Chondrocyte (in vitro differentiated cells): ENCODE results near the gene PDPR. TPM values are rescaled to one million over a fixed set of nuclear protein-coding genes. Genes with fewer than 3 reads are reported as not detected.
"Not testable (repeated sequence)": the region's sequence is repeated elsewhere in the genome, so short reads cannot be mapped to it uniquely, and the experiment has no call there.

Experiments used
- DNase-seq: peaks from one replicate; pipeline ENCODE4 v3.0.0; 2021; ENCODE audit warnings: mixed read lengths, low spot score
- H3K27ac Mint-ChIP-seq: one replicate; pipeline ENCODE4 v1.8.0; 2021; ENCODE audit warnings: mild to moderate bottlenecking, moderate library complexity, mixed read lengths; ENCODE audit not compliant: unreplicated experiment
- H3K27me3 Mint-ChIP-seq: 2 replicates; pipeline ENCODE4 v1.8.0; 2021; ENCODE audit warnings: low read depth, mixed read lengths
- H3K36me3 Mint-ChIP-seq: 2 replicates; pipeline ENCODE4 v1.8.0; 2021; ENCODE audit warnings: low read depth, mixed read lengths
- H3K4me1 Mint-ChIP-seq: 2 replicates; pipeline ENCODE4 v1.8.0; 2021; ENCODE audit warnings: low read depth, mild to moderate bottlenecking, mixed read lengths
- H3K4me3 Mint-ChIP-seq: one replicate; pipeline ENCODE4 v1.8.0; 2021; ENCODE audit warnings: mild to moderate bottlenecking, moderate library complexity, mixed read lengths; ENCODE audit not compliant: unreplicated experiment
- H3K9me3 Mint-ChIP-seq: 2 replicates; pipeline ENCODE4 v1.8.0; 2021; ENCODE audit warnings: low read depth, mixed read lengths
- CTCF ChIP-seq: fragments of 200-600 bp; sonication (generic); IDR thresholded peaks from 2 replicates; pipeline ENCODE4 v1.5.0; 2021; ENCODE audit warnings: antibody characterized with exemption, mild to moderate bottlenecking, moderate library complexity
- total RNA-seq: library from RNA; stranded (reverse); gene quantifications from 3 replicates; pipeline ENCODE4 v1.2.1, GENCODE V29; 2021

Gene PDPR
- total RNA-seq, 1 donor from 2014 or later = 22.8 TPM

- TF ChIP-seq CTCF = no peak
- Mint-ChIP-seq H3K36me3 (peaks cover 55% of the 10 kb centered on the region), H3K27ac (no peak overlapping the region), H3K4me3 (no peak overlapping the region), H3K4me1 (peaks cover 5% of the 10 kb centered on the region), H3K27me3 (no peaks in the 10 kb centered on the region), H3K9me3 (no peaks in the 10 kb centered on the region)
- DNase-seq = no peak
These were observed 38.6 kb downstream of the PDPR start for GRCh38 chr16:70152578-70153302.

- not testable (repeated sequence) for H3K4me1 Mint-ChIP-seq, H3K27ac Mint-ChIP-seq, H3K4me3 Mint-ChIP-seq, H3K9me3 Mint-ChIP-seq, DNase-seq, H3K27me3 Mint-ChIP-seq
- peaks cover 46% of the 10 kb centered on the region for H3K36me3 Mint-ChIP-seq
These were observed 40.6 kb downstream of the PDPR start for GRCh38 chr16:70154736-70155135.

GRCh38 chr16:70156207-70156978, 42.3 kb downstream of the PDPR start:
- H3K4me3 Mint-ChIP-seq = no peak overlapping the region
- no peaks in the 10 kb centered on the region for H3K27me3 Mint-ChIP-seq
- no peak for DNase-seq
- TF ChIP-seq CTCF = no peak
- no peak overlapping the region for H3K27ac Mint-ChIP-seq
- H3K9me3 Mint-ChIP-seq = no peaks in the 10 kb centered on the region
- peaks cover 5% of the 10 kb centered on the region for H3K4me1 Mint-ChIP-seq
- H3K36me3 Mint-ChIP-seq = peaks cover 41% of the 10 kb centered on the region

GRCh38 chr16:70157105-70157476, 43.0 kb downstream of the PDPR start:
- peaks cover 8% of the 10 kb centered on the region for H3K4me1 Mint-ChIP-seq
- H3K36me3 Mint-ChIP-seq = peaks cover 36% of the 10 kb centered on the region
- no peaks in the 10 kb centered on the region for H3K9me3 Mint-ChIP-seq
- H3K4me3 Mint-ChIP-seq = no peak overlapping the region
- H3K27ac Mint-ChIP-seq = peak overlapping the region; percentile 13
- H3K27me3 Mint-ChIP-seq = no peaks in the 10 kb centered on the region
- no peak for DNase-seq
- no peak for TF ChIP-seq CTCF

GRCh38 chr16:70157477-70158260, 43.5 kb downstream of the PDPR start:
- no peak for TF ChIP-seq CTCF
- Mint-ChIP-seq H3K27ac (no peak overlapping the region), H3K36me3 (peaks cover 33% of the 10 kb centered on the region)

More at GRCh38 chr16:70157477-70158260, 43.5 kb downstream of the PDPR start:
- DNase-seq = no peak
- Mint-ChIP-seq H3K9me3 (no peaks in the 10 kb centered on the region), H3K27me3 (no peaks in the 10 kb centered on the region), H3K4me1 (peaks cover 10% of the 10 kb centered on the region), H3K4me3 (no peak overlapping the region)
